B cell (primary cell): Measurements from ENCODE around the gene PSME3.

Experiments used
- EZH2 ChIP-seq: IDR thresholded peaks from 2 replicates; pipeline ENCODE4 v1.6.1; 2012; ENCODE audit warnings: borderline replicate concordance, low read depth, mild to moderate bottlenecking, moderate library complexity, low read length; ENCODE audit not compliant: insufficient read depth, poor library complexity, severe bottlenecking
- TF ChIP-seq, protein P1 (sequence below): fragments of 200-600 bp; IDR thresholded peaks from one replicate; pipeline ENCODE4 v1.8.0; 2022; ENCODE audit warnings: antibody characterized with exemption, mild to moderate bottlenecking

DNA sequence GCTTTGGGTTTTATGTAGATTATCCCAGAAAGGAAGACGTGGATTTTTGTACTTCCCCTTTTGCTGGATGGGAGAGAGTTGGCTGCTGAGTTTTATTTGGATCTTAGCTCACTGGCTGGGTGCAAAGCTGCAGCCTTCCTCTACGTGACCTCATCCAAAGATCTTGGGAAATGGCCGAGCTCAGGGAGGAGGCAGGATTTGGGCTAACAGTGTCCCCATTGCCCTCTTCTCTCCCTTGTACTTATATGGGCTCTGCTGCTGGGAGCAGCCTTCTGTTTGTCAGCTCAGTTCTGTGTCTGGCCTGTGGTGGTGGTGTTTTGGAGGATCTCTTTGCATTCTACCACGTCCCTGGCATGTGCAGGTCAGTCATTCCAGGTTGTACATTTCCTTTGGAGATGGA lies 19.8 kb downstream of the PSME3 start:
- TF ChIP-seq EZH2: no peak
- TF ChIP-seq, protein P1, sequence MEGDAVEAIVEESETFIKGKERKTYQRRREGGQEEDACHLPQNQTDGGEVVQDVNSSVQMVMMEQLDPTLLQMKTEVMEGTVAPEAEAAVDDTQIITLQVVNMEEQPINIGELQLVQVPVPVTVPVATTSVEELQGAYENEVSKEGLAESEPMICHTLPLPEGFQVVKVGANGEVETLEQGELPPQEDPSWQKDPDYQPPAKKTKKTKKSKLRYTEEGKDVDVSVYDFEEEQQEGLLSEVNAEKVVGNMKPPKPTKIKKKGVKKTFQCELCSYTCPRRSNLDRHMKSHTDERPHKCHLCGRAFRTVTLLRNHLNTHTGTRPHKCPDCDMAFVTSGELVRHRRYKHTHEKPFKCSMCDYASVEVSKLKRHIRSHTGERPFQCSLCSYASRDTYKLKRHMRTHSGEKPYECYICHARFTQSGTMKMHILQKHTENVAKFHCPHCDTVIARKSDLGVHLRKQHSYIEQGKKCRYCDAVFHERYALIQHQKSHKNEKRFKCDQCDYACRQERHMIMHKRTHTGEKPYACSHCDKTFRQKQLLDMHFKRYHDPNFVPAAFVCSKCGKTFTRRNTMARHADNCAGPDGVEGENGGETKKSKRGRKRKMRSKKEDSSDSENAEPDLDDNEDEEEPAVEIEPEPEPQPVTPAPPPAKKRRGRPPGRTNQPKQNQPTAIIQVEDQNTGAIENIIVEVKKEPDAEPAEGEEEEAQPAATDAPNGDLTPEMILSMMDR: no peak
